Psoas muscle (tissue), 8 donors: Measurements from ENCODE around the gene GNB1L. TPM values are rescaled to one million over a fixed set of nuclear protein-coding genes. Genes with fewer than 3 reads are reported as not detected.

ENCODE experiments used
- ATAC-seq, 4 donors: fragments of 200-7000 bp; cut with Tn5 transposase; one replicate each; pipeline ENCODE4 v1.9.1; 2020; ENCODE audit warnings: moderate library complexity in 3 of 4, mild to moderate bottlenecking in 2 of 4
- DNase-seq, 2 donors: peaks; one replicate each; pipeline ENCODE4 v3.0.0-alpha.2; 2020
- H3K27ac ChIP-seq: fragments of 200-600 bp; one replicate; pipeline ENCODE4 v1.8.0; 2022
- H3K27me3 ChIP-seq, 3 donors: fragments of 200-600 bp in 1 of 3; one replicate each; pipeline versions ENCODE4 v1.6.1 to v1.8.0; 2013 to 2022; ENCODE audit warnings: low read length in 2 of 3, mild to moderate bottlenecking in 2 of 3, moderate library complexity in 1 of 3; ENCODE audit not compliant: insufficient read depth in 3 of 3
- H3K36me3 ChIP-seq, 2 donors: fragments of 200-600 bp in 1 of 2; one replicate each; pipeline versions ENCODE4 v1.6.1 to v1.8.0; 2013 to 2022; ENCODE audit warnings: low read depth in 1 of 2, mild to moderate bottlenecking in 1 of 2, moderate library complexity in 1 of 2; ENCODE audit not compliant: insufficient read depth in 1 of 2
- H3K4me1 ChIP-seq: fragments of 200-600 bp; one replicate; pipeline ENCODE4 v1.8.0; 2022
- H3K4me3 ChIP-seq: fragments of 200-600 bp; one replicate; pipeline ENCODE4 v1.8.0; 2022; ENCODE audit warnings: mild to moderate bottlenecking
- H3K9me3 ChIP-seq: fragments of 200-600 bp; one replicate; pipeline ENCODE4 v1.8.0; 2022
- CTCF ChIP-seq: fragments of 200-600 bp; IDR thresholded peaks from one replicate; pipeline ENCODE4 v1.8.0; 2022; ENCODE audit warnings: antibody characterized with exemption
- WGBS, 3 donors: extraction: QIAGEN DNeasy Blood & Tissue Kit; methylation state at CpG; one replicate each; pipeline versions ENCODE4 v1.1.6 to v1.1.7; 2013; 5-methylcytosine and 5-hydroxymethylcytosine counted together
- intact Hi-C, 2 donors: fragments of 100-400 bp; cut with DNase I; formaldehyde crosslinking; loops; one replicate each; pipeline versions ENCODE4 v1.11.0 to v1.14.2; 2022
- polyA plus RNA-seq, 3 donors: library from polyadenylated mRNA; stranded (reverse); fragments of 200-250 nt; gene quantifications; one replicate each; pipeline ENCODE4 v1.2.3, GENCODE V29; 2013
- total RNA-seq, 4 donors: library from RNA; stranded (reverse); fragmentation: NEBNext Ultra II Directional in 2 of 4; extraction: Animal tissue kit (Norgen Biotek cat#: 25700) in 2 of 4; gene quantifications; one replicate each; pipeline versions ENCODE4 v1.2.1 to v1.2.4, GENCODE V29; 2021 to 2023
- donor health status: healthy with polysubstance abuse.
- donor health status: DM: no; HTN: no; CAD: no; lungs with moderate emphysema.
- donor health status: Bipolar disorder and iron deficiency.
- donor health status: healthy.
- donor health status: DM: yes; HTN: yes; CAD: no.
- donor health status: DM: no; HTN: no; CAD: no.
- donor health status: DM: no; HTN: no; CAD: no.
- donor health status: DM: yes; HTN: yes; CAD: no.

GNB1L gene
- total and polyA plus RNA-seq, 7 donors, result 1.5 to 7.6 (median 3.3) TPM

DNA sequence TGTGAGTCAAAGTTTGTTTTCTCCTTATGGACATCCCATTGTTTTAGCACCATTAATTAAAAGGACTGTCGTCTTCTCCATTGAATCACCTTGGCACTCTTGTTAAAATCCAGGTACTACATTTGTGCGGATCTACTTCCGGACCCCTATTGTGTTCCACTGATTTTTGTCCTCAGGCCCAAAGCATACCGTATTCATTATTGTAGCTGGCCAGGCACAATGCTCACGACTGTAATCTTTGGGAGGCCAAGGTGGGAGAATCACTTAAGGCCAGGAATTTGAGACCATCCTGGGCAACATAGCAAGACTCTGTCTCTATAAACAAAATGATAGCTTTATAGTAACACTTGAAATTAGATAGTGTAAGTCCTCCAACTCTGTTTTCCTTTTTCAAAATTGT lies 8.9 kb upstream of the GNB1L start:
- ATAC-seq (no peak), DNase-seq (no peak)
- Histone ChIP-seq H3K4me1 (no peaks in the 10 kb centered on the region), H3K9me3 (no peaks in the 10 kb centered on the region), H3K36me3 (no peaks in the 10 kb centered on the region), H3K27me3 (no peaks in the 10 kb centered on the region), H3K27ac (no peak overlapping the region), H3K4me3 (no peak overlapping the region)
- no peak for TF ChIP-seq CTCF
- intact Hi-C loops, result no loop called here
- 89 to 98% (median 91%) methylated on average over 5 of the region's 5 CpGs for WGBS, 3 donors

GRCh38 chr22:19862619-19863246 lies 8.1 kb upstream of the GNB1L start:
- no peaks in the 10 kb centered on the region for H3K27me3 ChIP-seq
- H3K27ac ChIP-seq, result no peak overlapping the region
- H3K36me3 ChIP-seq, result no peaks in the 10 kb centered on the region
- H3K4me3 ChIP-seq, result no peak overlapping the region
- 74 to 83% (median 81%) methylated on average over 12 to 13 of the region's 13 CpGs for WGBS, 3 donors
- TF ChIP-seq CTCF, result no peak
- DNase-seq, result no peak
- no peaks in the 10 kb centered on the region for H3K9me3 ChIP-seq
- H3K4me1 ChIP-seq, result no peaks in the 10 kb centered on the region
- no peak for ATAC-seq
- intact Hi-C loops, result no loop called here

DNA sequence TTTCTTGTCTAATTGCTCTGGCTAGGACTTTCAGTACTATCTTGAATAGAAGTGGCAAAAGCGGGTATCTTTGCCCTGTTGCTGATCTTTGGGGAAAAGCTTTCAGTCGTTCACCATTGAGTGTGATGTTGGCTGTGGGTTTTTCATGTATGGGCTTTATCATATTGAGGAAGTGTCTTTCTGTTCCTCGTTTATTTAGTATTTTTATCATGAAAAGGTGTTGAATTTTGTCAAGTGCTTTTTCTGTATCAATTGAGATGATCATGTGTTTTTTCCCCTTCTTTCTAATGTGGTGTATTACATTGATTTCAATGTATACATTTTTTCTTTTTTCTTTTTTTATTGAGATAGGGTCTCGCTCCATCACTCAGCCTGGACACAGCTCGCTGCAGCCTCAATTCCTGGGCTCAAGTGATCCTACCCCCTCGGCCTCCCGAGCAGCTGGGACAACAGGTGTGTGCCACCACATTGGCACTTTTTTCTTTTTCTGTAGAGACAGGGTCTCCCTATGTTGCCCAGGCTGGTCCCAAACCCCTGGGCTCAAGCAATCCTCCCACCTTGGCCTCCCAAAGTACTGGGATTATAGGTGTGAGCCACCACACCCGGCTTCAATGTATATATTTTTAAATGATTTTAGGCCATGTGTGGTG lies 5.3 kb upstream of the GNB1L start:
- Histone ChIP-seq H3K4me1 (peaks cover 9% of the 10 kb centered on the region), H3K27ac (no peak overlapping the region), H3K4me3 (no peak overlapping the region), H3K9me3 (no peaks in the 10 kb centered on the region), H3K27me3 (no peaks in the 10 kb centered on the region), H3K36me3 (no peaks in the 10 kb centered on the region)
- WGBS, 3 donors, result 85 to 89% (median 89%) methylated on average over 8 of the region's 8 CpGs
- DNase-seq (no peak), ATAC-seq (no peak)
- TF ChIP-seq CTCF, result no peak
- intact Hi-C loops, result no loop called here

DNA sequence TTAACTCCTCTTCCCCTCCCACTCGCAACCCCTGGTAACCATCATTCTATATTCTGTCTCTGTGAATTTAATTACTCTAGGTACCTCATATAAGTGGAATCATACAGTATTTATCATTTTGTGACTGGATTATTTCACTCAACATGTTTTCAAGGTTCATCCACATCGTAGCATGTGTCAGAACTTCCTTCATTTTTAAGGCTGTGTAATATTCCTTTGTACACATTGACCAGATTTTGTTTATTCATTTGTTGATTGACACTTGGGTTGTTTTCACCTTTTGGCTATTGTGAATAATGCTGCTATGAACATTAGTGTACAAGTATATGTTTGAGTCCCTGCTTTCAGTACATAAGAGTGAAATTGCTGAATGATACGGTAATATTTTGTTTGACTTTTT lies 2.7 kb upstream of the GNB1L start:
- WGBS, 3 donors, result 95 to 100% (median 98%) methylated on average over 3 of the region's 3 CpGs
- intact Hi-C loops, result no loop called here

More for the DNA sequence above, 2.7 kb upstream of the GNB1L start:
- Histone ChIP-seq H3K4me1 (peaks cover 15% of the 10 kb centered on the region), H3K4me3 (no peak overlapping the region), H3K9me3 (no peaks in the 10 kb centered on the region), H3K27me3 (no peaks in the 10 kb centered on the region), H3K36me3 (peaks cover 0 to 2% of the 10 kb centered on the region in 2 donors), H3K27ac (no peak overlapping the region)
- ATAC-seq (no peak), DNase-seq (no peak)
- TF ChIP-seq CTCF, result no peak
